HG02571 (cell line): Measurements from ENCODE around the gene MMS22L.

Experiments
- ATAC-seq: cut with Tn5 transposase; IDR thresholded peaks from one replicate; pipeline ENCODE4 v1.9.1; 2021; ENCODE audit warnings: mild to moderate bottlenecking, moderate library complexity; ENCODE audit not compliant: unreplicated experiment

Gene MMS22L

GRCh38 chr6:97150932-97151331 is 132.1 kb downstream of the MMS22L start:
- ATAC-seq, result no peak

DNA sequence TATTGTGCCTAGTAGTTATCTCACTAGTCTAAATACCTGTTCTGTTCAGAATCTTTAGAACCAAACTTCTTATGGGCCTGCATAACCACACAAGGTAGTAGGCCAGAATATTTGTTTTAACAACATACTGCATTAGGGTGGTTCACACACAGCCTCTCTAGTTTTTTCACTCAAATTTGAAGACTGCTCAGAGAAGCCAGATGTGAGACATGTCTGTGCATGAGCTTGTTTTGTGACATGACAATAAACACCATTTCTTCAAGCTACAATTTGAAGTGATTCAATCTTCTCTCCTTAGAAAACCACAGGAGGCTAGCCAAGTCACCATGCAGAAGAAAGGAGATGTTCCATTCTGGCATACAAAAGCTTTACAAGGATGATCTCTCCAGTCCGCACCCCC is 135.6 kb downstream of the MMS22L start:
- no peak for ATAC-seq

DNA sequence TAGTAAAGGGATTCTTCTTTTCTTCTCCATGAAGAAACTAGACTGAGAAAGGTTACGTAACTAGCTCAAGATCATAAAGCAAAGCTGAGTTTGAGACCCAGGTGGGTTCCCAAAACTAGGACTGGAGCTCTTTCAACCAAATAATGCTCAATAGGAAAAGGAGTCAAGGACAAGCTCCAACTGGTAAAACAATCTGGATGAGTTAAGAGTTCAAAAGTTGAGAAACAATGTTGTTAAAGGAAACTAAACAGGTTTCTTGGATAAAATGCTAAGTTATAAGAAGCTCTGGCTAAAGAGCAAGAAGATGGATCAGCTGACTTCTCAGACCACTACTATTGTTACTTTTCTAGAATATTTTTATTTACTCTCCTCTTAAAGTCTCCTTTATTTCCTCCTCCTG is 137.3 kb downstream of the MMS22L start:
- no peak for ATAC-seq

DNA sequence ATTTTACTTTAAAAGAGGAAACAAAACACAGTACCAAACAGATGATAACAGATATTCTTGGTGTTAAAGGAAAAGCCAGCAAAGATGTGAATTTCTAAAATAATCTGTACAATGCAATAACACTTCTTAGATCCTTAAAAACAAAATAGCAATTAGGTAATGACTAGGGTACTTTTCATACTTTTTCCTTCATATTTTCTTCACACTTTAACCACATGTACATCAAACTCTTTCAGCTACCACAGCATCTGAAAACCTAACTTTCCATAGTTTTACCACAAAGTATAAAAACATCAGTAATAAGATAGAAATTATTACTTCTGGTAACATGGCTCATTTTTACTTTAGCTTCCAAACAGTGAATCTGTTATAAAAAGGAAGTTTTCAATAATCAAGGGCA is 141.3 kb downstream of the MMS22L start:
- ATAC-seq, result no peak

- ATAC-seq, result no peak
These were observed 144.4 kb downstream of the MMS22L start for GRCh38 chr6:97138581-97138980.

GRCh38 chr6:97136626-97137358 is 146.2 kb downstream of the MMS22L start:
- no peak for ATAC-seq

DNA sequence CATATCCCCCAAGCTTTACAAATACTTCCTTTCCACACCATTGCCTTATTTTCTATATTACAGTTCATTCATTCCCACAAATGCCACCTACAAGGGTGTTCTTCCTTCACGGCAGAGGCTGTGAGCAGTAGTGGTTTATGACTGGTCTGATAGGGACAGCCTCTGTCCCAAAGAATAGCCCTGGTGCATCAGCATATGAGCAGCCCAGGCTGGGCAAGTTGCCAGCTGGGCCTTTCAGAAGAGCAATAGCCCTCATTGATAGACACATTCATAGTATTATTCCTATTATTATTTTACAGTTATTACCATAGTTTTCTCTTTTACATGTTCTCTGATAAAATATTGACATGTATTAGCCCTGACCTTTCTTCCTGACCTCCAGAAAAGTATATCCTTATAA is 149.9 kb downstream of the MMS22L start:
- ATAC-seq, result no peak

DNA sequence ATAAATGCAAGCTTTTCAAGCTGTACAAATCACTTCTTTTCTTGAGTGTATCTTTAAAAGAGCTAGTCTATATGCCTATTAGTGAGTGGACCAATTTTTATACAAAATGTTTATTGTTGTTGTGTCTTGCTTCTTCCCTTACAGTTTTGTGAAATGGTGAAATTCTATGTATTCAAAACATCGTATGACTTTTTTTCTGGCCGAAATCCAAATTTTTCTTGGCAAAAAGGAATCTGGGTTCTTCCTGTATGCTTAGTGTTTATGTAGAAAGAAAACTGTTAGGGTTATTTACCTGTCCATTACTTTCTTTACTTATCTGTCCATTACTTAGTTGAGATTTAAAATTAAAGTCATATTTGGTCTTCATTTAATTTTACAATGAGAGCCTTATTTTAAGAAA is 153.9 kb downstream of the MMS22L start:
- ATAC-seq, result no peak

GRCh38 chr6:97128507-97128906 is 154.5 kb downstream of the MMS22L start:
- no peak for ATAC-seq

DNA sequence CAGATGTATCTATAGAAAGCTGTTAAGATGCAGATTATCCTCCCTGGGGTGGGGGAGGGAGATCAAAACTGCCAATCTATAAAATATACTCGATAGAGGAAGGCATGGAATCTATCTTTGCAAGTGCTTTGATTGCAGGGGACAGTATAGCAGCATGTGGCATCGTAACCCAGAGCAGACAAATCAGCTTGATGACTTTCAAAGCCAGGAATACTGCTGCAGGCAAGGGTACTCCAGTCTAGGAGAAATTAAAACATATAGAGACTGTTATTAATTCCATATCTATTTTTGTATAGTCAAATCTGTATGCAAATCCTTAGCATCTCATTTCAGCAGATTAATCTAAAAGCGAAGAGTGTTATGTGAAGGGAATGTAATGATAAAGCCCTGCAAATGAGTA is 159.4 kb downstream of the MMS22L start:
- ATAC-seq, result no peak

DNA sequence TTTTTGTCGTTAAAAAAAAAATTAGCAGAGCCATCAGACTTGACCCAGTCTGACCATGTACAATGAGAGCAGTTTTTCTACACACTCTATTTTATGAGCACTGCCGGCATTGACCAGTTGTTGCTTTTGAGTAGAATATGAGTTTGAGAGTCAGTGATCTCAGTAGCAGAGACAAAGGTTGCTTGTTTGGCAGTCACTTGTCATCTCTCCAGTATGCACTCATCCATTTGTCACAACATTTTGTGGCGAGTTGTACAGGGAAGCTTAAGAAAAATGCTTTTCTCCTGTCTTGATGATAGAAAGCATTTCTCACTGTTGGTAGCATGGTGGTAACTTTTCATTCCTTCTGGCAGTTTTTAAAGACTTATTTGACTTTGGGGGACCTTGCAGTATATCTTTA is 159.9 kb downstream of the MMS22L start:
- no peak for ATAC-seq

DNA sequence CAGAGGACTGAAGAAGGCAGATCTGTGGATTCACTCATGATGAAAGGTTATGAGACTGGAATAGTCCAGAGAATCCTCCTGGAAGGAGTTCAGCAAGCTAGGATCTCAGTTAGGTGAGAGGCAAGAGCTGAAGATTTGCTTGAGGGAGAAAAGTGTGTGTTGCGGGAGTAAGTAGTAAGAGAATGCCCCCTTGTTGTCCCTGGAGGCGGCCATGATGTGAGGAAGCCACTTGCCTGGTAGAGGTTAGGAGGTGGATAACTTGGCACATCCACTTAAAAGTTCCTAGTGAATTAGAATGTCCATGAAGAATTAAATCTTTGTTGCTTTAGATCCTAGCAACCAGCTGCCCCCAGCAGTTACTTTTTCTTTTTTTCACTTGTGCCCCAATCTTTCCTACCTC is 162.5 kb downstream of the MMS22L start:
- ATAC-seq, result no peak

DNA sequence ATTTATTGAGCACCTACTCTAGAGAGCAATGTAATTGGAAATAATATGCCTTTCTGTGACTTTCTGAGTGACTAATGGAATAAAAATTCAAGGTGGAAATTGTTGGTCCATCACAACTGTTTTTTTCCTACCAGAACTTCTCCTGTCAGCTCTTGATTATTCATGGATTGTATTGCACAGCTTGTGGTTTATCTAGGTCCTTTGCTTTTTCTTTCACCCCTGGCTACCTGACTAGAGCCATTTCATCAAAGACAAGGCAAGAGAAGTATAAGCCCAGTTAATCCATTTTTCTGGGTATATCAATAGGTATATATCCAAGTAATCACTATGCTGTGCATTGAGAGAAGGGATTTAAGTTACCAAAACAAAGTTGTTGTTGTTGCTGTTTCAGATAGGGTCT is 168.4 kb downstream of the MMS22L start:
- no peak for ATAC-seq

GRCh38 chr6:97113170-97113569 is 169.8 kb downstream of the MMS22L start:
- no peak for ATAC-seq

- ATAC-seq, result no peak
These were observed 171.8 kb downstream of the MMS22L start for GRCh38 chr6:97111243-97111642.

DNA sequence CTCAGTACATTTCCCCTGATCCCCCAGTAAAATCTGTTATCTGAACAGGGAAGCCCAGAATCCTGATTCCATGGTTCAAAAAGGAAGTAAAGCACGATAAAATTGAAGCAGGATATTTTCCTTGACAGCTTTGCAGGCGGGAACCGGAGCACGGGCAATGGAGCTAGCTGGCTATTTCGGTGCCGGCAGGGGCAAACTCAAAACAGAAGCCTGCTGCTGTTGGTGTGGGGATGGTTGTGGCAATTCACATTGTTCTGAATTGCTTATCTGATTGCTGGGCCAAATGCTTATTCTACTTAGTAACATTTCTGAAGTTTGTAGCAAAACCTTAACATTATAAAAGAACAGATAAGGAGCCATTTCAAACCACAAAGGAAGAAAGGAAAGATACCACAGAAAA is 172.4 kb downstream of the MMS22L start:
- no peak for ATAC-seq

GRCh38 chr6:97110149-97110548 is 172.9 kb downstream of the MMS22L start:
- no peak for ATAC-seq

- ATAC-seq, result no peak
These were observed 173.6 kb downstream of the MMS22L start for GRCh38 chr6:97109444-97109843.

DNA sequence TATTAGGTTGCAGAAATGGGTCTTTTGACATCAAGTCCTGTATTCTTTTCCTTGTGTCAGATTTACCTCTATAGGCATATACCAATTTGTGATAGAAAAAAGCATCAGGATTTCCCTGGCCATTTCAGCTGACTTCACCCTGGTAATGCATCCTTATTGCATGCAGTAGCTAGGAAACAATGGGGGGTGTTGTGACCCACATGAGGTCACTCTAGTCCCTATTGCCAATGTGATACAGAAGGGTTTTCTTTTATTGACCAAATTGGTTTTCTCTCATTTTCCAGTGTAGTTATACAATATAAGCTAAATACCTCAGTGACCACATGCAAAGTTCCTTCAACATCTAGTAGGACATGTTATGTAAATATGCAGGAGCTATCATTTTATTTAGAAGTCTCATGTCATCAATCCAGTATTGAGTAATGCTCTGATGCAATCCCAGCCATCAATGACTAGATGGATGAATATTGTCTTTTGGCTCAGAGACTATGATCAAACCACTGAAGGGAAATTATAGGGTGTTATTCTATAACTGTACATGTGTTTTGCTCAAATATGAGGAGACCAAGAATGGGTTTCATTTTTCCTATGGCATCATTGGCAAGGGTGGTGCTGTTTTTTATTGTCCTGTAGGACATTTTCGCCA is 180.7 kb downstream of the MMS22L start:
- no peak for ATAC-seq

GRCh38 chr6:97100696-97101095 is 182.3 kb downstream of the MMS22L start:
- ATAC-seq, result no peak

DNA sequence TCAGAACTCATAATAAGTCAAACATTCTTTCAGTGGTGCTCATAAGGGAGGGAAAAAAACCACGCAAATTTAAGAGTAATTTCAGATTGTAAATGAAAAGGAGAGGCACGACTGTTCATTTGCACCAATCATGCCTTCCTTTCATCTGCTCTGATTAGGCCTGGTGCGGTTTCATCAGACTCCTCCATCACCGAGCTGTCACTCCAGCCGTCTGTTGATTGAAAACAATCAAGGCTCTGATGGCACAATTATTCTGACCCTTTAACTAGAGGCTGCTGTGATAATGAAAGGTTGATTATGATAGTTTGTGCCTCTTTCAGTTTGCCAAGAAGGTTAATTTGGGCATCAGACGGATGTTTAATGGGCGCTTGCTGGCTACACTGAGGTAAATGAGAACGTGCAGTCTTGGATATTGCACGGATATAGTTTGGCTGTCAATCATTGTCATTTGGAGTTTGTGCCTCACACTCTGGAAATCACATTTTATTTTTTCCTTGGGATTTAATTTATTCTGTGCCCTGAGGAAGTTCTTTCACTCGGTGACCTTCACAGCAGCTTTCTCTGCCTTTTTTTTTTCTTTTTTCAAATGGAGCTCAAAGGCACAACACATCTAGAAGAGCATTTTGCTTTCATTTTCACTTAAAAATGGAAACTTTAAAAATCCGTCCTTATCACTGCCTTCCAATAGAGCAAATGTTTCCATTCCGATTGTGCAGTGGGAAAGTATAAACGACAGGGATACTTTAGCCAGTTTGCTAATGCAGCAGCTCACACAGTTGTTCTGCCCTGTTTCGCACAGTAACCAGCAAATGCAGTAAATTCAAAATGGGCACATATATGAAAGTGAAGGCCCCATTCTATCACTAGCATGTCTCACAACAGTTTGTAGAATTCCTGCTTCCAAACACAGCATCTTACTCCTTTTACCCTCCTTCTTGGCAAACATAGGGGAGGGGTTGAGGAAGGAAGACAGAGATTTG is 185.7 kb downstream of the MMS22L start:
- no peak for ATAC-seq
